Calu3 (cell line): ENCODE measurements around the gene PCNT. TPM values are rescaled to one million over a fixed set of nuclear protein-coding genes. Genes with fewer than 3 reads are reported as not detected.

ENCODE experiments used
- BruUV-seq: library from RNA; stranded (reverse); fragments of 400-500 nt; replicated peaks from 2 replicates; lab custom pipeline; 2021; lab: Mats Ljungman, UMichigan
- CTCF ChIA-PET: fragments of 300-600 bp; sonication (Branson Sonifier 250); formaldehyde crosslinking; loops from one replicate; lab custom pipeline; 2022; ENCODE audit warnings: antibody characterized with exemption; lab: Charles Lee
- DNase-seq: peaks from one replicate; pipeline ENCODE4 v3.0.0; 2022
- H3K27ac Mint-ChIP-seq: one replicate; pipeline ENCODE4 v1.8.0; 2022; ENCODE audit warnings: mixed read lengths; ENCODE audit not compliant: unreplicated experiment
- H3K27me3 Mint-ChIP-seq: one replicate; pipeline ENCODE4 v1.8.0; 2022; ENCODE audit warnings: mixed read lengths; ENCODE audit not compliant: unreplicated experiment
- H3K36me3 Mint-ChIP-seq: one replicate; pipeline ENCODE4 v1.8.0; 2022; ENCODE audit warnings: mild to moderate bottlenecking, moderate library complexity, mixed read lengths; ENCODE audit not compliant: insufficient read depth, unreplicated experiment
- H3K4me1 Mint-ChIP-seq: one replicate; pipeline ENCODE4 v1.8.0; 2022; ENCODE audit warnings: mild to moderate bottlenecking, low read depth, mixed read lengths; ENCODE audit not compliant: unreplicated experiment
- H3K4me3 Mint-ChIP-seq: one replicate; pipeline ENCODE4 v1.8.0; 2022; ENCODE audit warnings: mild to moderate bottlenecking, low read depth, moderate library complexity, mixed read lengths; ENCODE audit not compliant: unreplicated experiment
- H3K9me3 Mint-ChIP-seq: one replicate; pipeline ENCODE4 v1.8.0; 2022; ENCODE audit warnings: low read depth, mixed read lengths; ENCODE audit not compliant: unreplicated experiment
- CTCF ChIP-seq: fragments of 200-600 bp; IDR thresholded peaks from one replicate; pipeline ENCODE4 v1.8.0; 2022; ENCODE audit warnings: antibody characterized with exemption; ENCODE audit not compliant: unreplicated experiment
- intact Hi-C: fragments of 100-400 bp; cut with micrococcal nuclease; formaldehyde crosslinking; loops from one replicate; pipeline ENCODE4 v1.10.0; 2022; ENCODE audit not compliant: unreplicated experiment
- total RNA-seq: library from RNA; stranded (reverse); gene quantifications from 2 replicates; pipeline ENCODE4 v1.2.3, GENCODE V29; 2022

PCNT gene
- total RNA-seq, 1 experiment from 2014 or later, result 32.2 TPM

- DNase-seq, result no peak
- BruUV-seq, result no TSS peak
- no peak for TF ChIP-seq CTCF
- Mint-ChIP-seq H3K4me3 (no peak overlapping the region), H3K4me1 (no peaks in the 10 kb centered on the region), H3K27ac (no peak overlapping the region), H3K27me3 (no peaks in the 10 kb centered on the region), H3K36me3 (peaks cover 21% of the 10 kb centered on the region), H3K9me3 (no peaks in the 10 kb centered on the region)
- intact Hi-C loops, result no loop called here
- CTCF ChIA-PET, result no interaction called here
Observed at GRCh38 chr21:46418265-46418946, 94.5 kb downstream of the PCNT start.

- no peak for TF ChIP-seq CTCF
- no peak overlapping the region for H3K4me3 Mint-ChIP-seq
- no peaks in the 10 kb centered on the region for H3K9me3 Mint-ChIP-seq
- DNase-seq, result no peak
- H3K27ac Mint-ChIP-seq, result no peak overlapping the region
- H3K36me3 Mint-ChIP-seq, result peaks cover 26% of the 10 kb centered on the region
- intact Hi-C loops, result no loop called here
- no peaks in the 10 kb centered on the region for H3K4me1 Mint-ChIP-seq
- no peaks in the 10 kb centered on the region for H3K27me3 Mint-ChIP-seq
- BruUV-seq, result no TSS peak
- CTCF ChIA-PET, result no interaction called here
Observed at GRCh38 chr21:46420241-46421190, 96.6 kb downstream of the PCNT start.

- TF ChIP-seq CTCF, result no peak
- Mint-ChIP-seq H3K36me3 (peaks cover 26% of the 10 kb centered on the region), H3K9me3 (no peaks in the 10 kb centered on the region), H3K4me1 (no peaks in the 10 kb centered on the region), H3K4me3 (no peak overlapping the region), H3K27me3 (no peaks in the 10 kb centered on the region), H3K27ac (no peak overlapping the region)
- CTCF ChIA-PET, result no interaction called here
- intact Hi-C loops, result no loop called here
- no TSS peak for BruUV-seq
- no peak for DNase-seq
Observed at GRCh38 chr21:46421191-46421750, 97.3 kb downstream of the PCNT start.

GRCh38 chr21:46421756-46422555 lies 98.0 kb downstream of the PCNT start:
- CTCF ChIA-PET, result no interaction called here
- no peak overlapping the region for H3K4me3 Mint-ChIP-seq
- H3K4me1 Mint-ChIP-seq, result no peaks in the 10 kb centered on the region
- intact Hi-C loops, result no loop called here
- peaks cover 26% of the 10 kb centered on the region for H3K36me3 Mint-ChIP-seq
- no peak for DNase-seq
- no peak for TF ChIP-seq CTCF
- no TSS peak for BruUV-seq
- H3K27me3 Mint-ChIP-seq, result no peaks in the 10 kb centered on the region
- H3K27ac Mint-ChIP-seq, result no peak overlapping the region
- no peaks in the 10 kb centered on the region for H3K9me3 Mint-ChIP-seq
